Measurements from ENCODE around the gene PPP1R13L. TPM values are rescaled to one million over a fixed set of nuclear protein-coding genes. Genes with fewer than 3 reads are reported as not detected.

PPP1R13L gene
- total RNA-seq, 1 donor: 6.9 TPM

- peaks cover 2% of the 10 kb centered on the region for H3K79me2 ChIP-seq (ENCODE audit: insufficient read depth, low read length)
- peak overlapping the region; percentile 82 for H3K4me3 ChIP-seq (ENCODE audit: insufficient read depth, low read length)
- no peaks in the 10 kb centered on the region for H3K27me3 ChIP-seq (ENCODE audit: insufficient read depth, low read length)
- peak; percentile 92 for DNase-seq (ENCODE audit: insufficient read length, low spot score, missing footprints)
- no peaks in the 10 kb centered on the region for H3K9me3 ChIP-seq (ENCODE audit: low read depth, low read length)
- H2AFZ ChIP-seq (ENCODE audit: low read length): peak overlapping the region; percentile 78
- no peaks in the 10 kb centered on the region for H4K20me1 ChIP-seq (ENCODE audit: insufficient read depth, low read length)
- peaks cover 31% of the 10 kb centered on the region for H3K4me1 ChIP-seq (ENCODE audit: insufficient read depth, low read length)
- peak; percentile 36 for TF ChIP-seq CTCF (IDR thresholded peaks at IDR 0.05; ENCODE audit: extremely low read depth, low read depth, low read length)
- peak overlapping the region; percentile 94 for H3K27ac ChIP-seq (ENCODE audit: low read depth, low read length)
- no peaks in the 10 kb centered on the region for H3K36me3 ChIP-seq (ENCODE audit: insufficient read depth, low read length)
- H3K4me2 ChIP-seq (ENCODE audit: insufficient read depth, low read length): peak overlapping the region; percentile 89
Measured at GRCh38 chr19:45428384-45429231, 23.7 kb upstream of the PPP1R13L start.

- Histone ChIP-seq H3K9me3 (ENCODE audit: low read depth, low read length) (no peaks in the 10 kb centered on the region), H3K27ac (ENCODE audit: low read depth, low read length) (peak overlapping the region; percentile 98), H3K4me1 (ENCODE audit: insufficient read depth, low read length) (peaks cover 42% of the 10 kb centered on the region), H2AFZ (ENCODE audit: low read length) (peak overlapping the region; percentile 78), H3K4me2 (ENCODE audit: insufficient read depth, low read length) (peak overlapping the region; percentile 84), H4K20me1 (ENCODE audit: insufficient read depth, low read length) (peaks cover 4% of the 10 kb centered on the region), H3K4me3 (ENCODE audit: insufficient read depth, low read length) (peak overlapping the region; percentile 92), H3K27me3 (ENCODE audit: insufficient read depth, low read length) (no peaks in the 10 kb centered on the region), H3K36me3 (ENCODE audit: insufficient read depth, low read length) (peaks cover 10% of the 10 kb centered on the region), H3K79me2 (ENCODE audit: insufficient read depth, low read length) (peaks cover 35% of the 10 kb centered on the region)
- no peak for TF ChIP-seq CTCF (IDR thresholded peaks at IDR 0.05; ENCODE audit: extremely low read depth, low read depth, low read length)
- peak; percentile 97 for DNase-seq (ENCODE audit: insufficient read length, low spot score, missing footprints)
Measured at GRCh38 chr19:45424191-45425058, 19.6 kb upstream of the PPP1R13L start.

- H3K36me3 ChIP-seq (ENCODE audit: insufficient read depth, low read length): peaks cover 17% of the 10 kb centered on the region
- H3K27me3 ChIP-seq (ENCODE audit: insufficient read depth, low read length): no peaks in the 10 kb centered on the region
- TF ChIP-seq CTCF (IDR thresholded peaks at IDR 0.05; ENCODE audit: extremely low read depth, low read depth, low read length): no peak
- peaks cover 42% of the 10 kb centered on the region for H3K79me2 ChIP-seq (ENCODE audit: insufficient read depth, low read length)
- peak within 1 kb of the TSS; percentile 92 for H3K4me3 ChIP-seq (ENCODE audit: insufficient read depth, low read length)
- H3K9me3 ChIP-seq (ENCODE audit: low read depth, low read length): no peaks in the 10 kb centered on the region
- H3K4me2 ChIP-seq (ENCODE audit: insufficient read depth, low read length): peak within 1 kb of the TSS; percentile 84
- peaks cover 4% of the 10 kb centered on the region for H4K20me1 ChIP-seq (ENCODE audit: insufficient read depth, low read length)
- DNase-seq (ENCODE audit: insufficient read length, low spot score, missing footprints): peak; percentile 98
- H2AFZ ChIP-seq (ENCODE audit: low read length): peak within 1 kb of the TSS; percentile 78
- peaks cover 35% of the 10 kb centered on the region for H3K4me1 ChIP-seq (ENCODE audit: insufficient read depth, low read length)
- H3K27ac ChIP-seq (ENCODE audit: low read depth, low read length): peak within 1 kb of the TSS; percentile 98
Measured at GRCh38 chr19:45423589-45424190, 18.8 kb upstream of the PPP1R13L start, which contains the start of gene ERCC1. Gene ERCC1 (minus strand): TSS chr19:45423917. CDS start chr19:45423374, 543 bp downstream.
